Pancreas (tissue), 10 donors: Measurements from ENCODE around the gene GUCY1A2. TPM values are rescaled to one million over a fixed set of nuclear protein-coding genes. Genes with fewer than 3 reads are reported as not detected.

Source experiments
- ATAC-seq, 4 donors: fragments of 200-7000 bp; cut with Tn5 transposase; one replicate each; pipeline versions ENCODE4 v1.8.0 to v1.9.1; 2020; ENCODE audit warnings: mild to moderate bottlenecking in 4 of 4, moderate library complexity in 4 of 4
- DNase-seq, 6 donors: peaks; one replicate each; pipeline ENCODE4 v3.0.0-alpha.2; 2020
- FAIRE-seq: peaks from 2 replicates; lab custom pipeline; 2012; peaks lifted over from hg19 to GRCh38; lab: Jason Lieb, UNC
- H3K27ac ChIP-seq, 4 donors: fragments of 200-600 bp; sonication (generic); 1 replicate in 3 of 4; 2 replicates in 1 of 4; pipeline versions ENCODE4 v1.5.0 to v1.8.0; 2020
- H3K27me3 ChIP-seq, 4 donors: fragments of 200-600 bp; one replicate each; pipeline ENCODE4 v1.8.0; 2021
- H3K36me3 ChIP-seq, 3 donors: fragments of 200-600 bp; sonication (generic) in 1 of 3; one replicate each; pipeline versions ENCODE4 v1.5.0 to v1.8.0; 2020 to 2021
- H3K4me1 ChIP-seq, 3 donors: fragments of 200-600 bp; one replicate each; pipeline ENCODE4 v1.8.0; 2021
- H3K4me3 ChIP-seq, 4 donors: fragments of 200-600 bp; sonication (generic) in 2 of 4; one replicate each; pipeline versions ENCODE4 v1.5.0 to v1.8.0; 2020 to 2021
- H3K9me3 ChIP-seq, 4 donors: fragments of 200-600 bp; one replicate each; pipeline ENCODE4 v1.8.0; 2021
- WGBS, 2 donors: extraction: QIAGEN DNeasy Blood & Tissue Kit; methylation state at CpG; one replicate each; pipeline ENCODE4 v1.1.7; 2013; 5-methylcytosine and 5-hydroxymethylcytosine counted together
- intact Hi-C, 3 donors: fragments of 100-400 bp; cut with DNase I; formaldehyde crosslinking; loops; one replicate each; pipeline versions ENCODE4 v1.11.1 to v1.14.2; 2022
- polyA plus RNA-seq, 2 donors: library from polyadenylated mRNA; stranded (reverse); fragments of 200-250 nt; gene quantifications; one replicate each; pipeline ENCODE4 v1.2.3, GENCODE V29; 2013
- total RNA-seq, 6 donors: library from RNA; stranded (reverse); fragmentation: NEBNext Ultra II Directional in 4 of 6; extraction: Animal tissue kit (Norgen Biotek cat#: 25700) in 4 of 6; gene quantifications; one replicate each; pipeline versions ENCODE4 v1.2.1 to v1.2.4, GENCODE V29; 2021 to 2023
- TF ChIP-seq, protein P1 (sequence below), 4 donors: fragments of 200-600 bp; sonication (generic) in 3 of 4; IDR thresholded peaks; one replicate each; pipeline versions ENCODE4 v1.5.0 to v1.8.0; 2021; ENCODE audit warnings: antibody characterized with exemption in 4 of 4
- donor health status: healthy with polysubstance abuse.
- donor health status: DM: no; HTN: no; CAD: no; lungs with moderate emphysema.
- donor health status: DM: no; HTN: no; CAD: no.
- donor health status: control.
- donor health status: control.
- donor health status: Bipolar disorder and iron deficiency.
- donor health status: DM: yes; HTN: yes; CAD: no.
- donor health status: DM: no; HTN: no; CAD: no.
- donor health status: DM: no; HTN: no; CAD: no.
- donor health status: DM: yes; HTN: yes; CAD: no.

The GUCY1A2 gene
- total and polyA plus RNA-seq, 8 donors = 1.1 to 14.5 (median 7.9) TPM

DNA sequence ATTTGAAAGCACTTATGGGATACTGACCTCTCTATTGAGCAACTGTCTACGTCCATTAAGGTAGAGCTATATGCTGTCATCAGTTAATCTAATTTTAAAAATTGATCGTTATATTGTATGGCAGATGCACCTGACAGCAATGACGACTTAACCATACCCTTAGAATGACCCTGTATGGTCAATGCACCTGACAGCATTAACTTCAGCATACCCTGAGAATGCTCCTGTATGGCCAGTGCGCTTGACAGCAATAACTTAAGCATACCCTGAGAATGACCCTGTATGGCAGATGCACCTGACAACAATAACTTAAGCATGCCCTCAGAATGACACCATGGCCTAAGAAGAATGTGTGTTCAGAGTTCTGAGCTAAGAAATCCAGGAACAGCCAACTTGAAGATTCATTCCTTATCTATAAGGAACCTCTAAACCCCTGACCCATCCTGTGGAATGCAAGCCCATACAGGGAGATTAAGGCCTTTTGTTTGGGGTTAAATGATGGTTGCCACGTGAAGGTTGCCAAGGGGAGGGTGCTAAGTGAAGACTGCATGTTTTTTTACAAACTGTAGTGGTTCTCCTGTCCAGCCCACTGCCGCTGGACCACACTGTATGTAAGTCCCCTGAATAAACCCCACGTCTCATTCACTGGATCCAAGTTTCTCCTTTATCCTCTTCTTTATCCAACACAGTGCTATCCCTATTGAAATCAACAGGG lies 138.3 kb downstream of the GUCY1A2 start:
- H3K27me3 ChIP-seq = no peaks in the 10 kb centered on the region
- FAIRE-seq (no peak), ATAC-seq (no peak), DNase-seq (no peak)
- 57 to 80% methylated on average over 7 of the region's 7 CpGs for WGBS, 2 donors
- intact Hi-C loops = no loop called here
- TF ChIP-seq, protein P1, sequence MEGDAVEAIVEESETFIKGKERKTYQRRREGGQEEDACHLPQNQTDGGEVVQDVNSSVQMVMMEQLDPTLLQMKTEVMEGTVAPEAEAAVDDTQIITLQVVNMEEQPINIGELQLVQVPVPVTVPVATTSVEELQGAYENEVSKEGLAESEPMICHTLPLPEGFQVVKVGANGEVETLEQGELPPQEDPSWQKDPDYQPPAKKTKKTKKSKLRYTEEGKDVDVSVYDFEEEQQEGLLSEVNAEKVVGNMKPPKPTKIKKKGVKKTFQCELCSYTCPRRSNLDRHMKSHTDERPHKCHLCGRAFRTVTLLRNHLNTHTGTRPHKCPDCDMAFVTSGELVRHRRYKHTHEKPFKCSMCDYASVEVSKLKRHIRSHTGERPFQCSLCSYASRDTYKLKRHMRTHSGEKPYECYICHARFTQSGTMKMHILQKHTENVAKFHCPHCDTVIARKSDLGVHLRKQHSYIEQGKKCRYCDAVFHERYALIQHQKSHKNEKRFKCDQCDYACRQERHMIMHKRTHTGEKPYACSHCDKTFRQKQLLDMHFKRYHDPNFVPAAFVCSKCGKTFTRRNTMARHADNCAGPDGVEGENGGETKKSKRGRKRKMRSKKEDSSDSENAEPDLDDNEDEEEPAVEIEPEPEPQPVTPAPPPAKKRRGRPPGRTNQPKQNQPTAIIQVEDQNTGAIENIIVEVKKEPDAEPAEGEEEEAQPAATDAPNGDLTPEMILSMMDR (IDR thresholded peaks at IDR 0.05) = no peak
- no peak overlapping the region for H3K27ac ChIP-seq
- H3K4me1 ChIP-seq = no peaks in the 10 kb centered on the region
- H3K9me3 ChIP-seq = no peaks in the 10 kb centered on the region
- H3K4me3 ChIP-seq = no peak overlapping the region
- H3K36me3 ChIP-seq = no peaks in the 10 kb centered on the region

DNA sequence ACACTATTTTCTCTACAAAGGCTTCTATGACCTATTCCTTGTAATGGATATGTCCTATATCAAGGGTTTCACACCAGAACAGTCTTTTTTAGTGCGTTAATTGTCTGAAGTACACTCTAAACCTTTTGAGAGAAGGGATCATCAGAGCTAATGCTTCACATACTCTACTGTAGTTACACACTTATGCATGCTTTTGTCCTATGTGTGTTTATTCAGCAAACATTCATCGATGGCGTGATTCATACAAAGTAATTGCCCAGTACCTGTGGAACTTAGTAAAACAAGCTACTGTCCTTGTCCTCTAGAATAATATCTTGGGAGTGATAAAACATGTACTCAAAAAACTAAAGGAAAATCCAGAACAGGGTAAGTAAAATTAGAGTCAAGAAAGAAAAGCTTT lies 139.2 kb downstream of the GUCY1A2 start:
- 75 to 90% methylated on average over 3 of the region's 3 CpGs for WGBS, 2 donors
- ATAC-seq (no peak), FAIRE-seq (no peak)

DNA sequence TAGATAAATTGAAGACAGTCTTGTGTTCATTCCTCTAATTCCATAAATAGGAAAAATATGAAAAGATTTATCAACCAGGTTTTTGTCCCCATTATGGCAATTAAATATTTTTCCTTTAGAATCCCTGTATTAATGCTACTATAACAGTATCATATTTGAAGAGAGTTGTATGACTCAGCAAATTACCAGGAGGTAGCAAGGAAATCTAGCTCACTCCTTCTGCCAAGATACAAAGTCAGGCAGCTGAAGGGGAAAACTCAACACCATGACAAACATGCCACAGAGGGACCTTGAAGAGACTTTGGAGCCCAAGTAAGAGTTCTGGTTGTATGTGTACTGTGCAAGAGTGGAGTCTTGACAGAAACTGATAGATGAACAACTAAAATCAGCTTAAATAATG lies 143.3 kb downstream of the GUCY1A2 start:
- H3K36me3 ChIP-seq = no peaks in the 10 kb centered on the region
- no peaks in the 10 kb centered on the region for H3K4me1 ChIP-seq
- no peaks in the 10 kb centered on the region for H3K9me3 ChIP-seq
- DNase-seq (no peak), FAIRE-seq (no peak), ATAC-seq (no peak)
- intact Hi-C loops = no loop called here
- H3K27me3 ChIP-seq = no peaks in the 10 kb centered on the region
- TF ChIP-seq, protein P1 (IDR thresholded peaks at IDR 0.05) = no peak
- no peak overlapping the region for H3K27ac ChIP-seq
- no peak overlapping the region for H3K4me3 ChIP-seq

More for the DNA sequence above, 139.2 kb downstream of the GUCY1A2 start:
- no peak for DNase-seq
- Histone ChIP-seq H3K27ac (no peak overlapping the region), H3K27me3 (no peaks in the 10 kb centered on the region), H3K9me3 (no peaks in the 10 kb centered on the region), H3K4me1 (no peaks in the 10 kb centered on the region), H3K4me3 (no peak overlapping the region), H3K36me3 (no peaks in the 10 kb centered on the region)
- intact Hi-C loops = no loop called here
- TF ChIP-seq, protein P1 (IDR thresholded peaks at IDR 0.05) = no peak

DNA sequence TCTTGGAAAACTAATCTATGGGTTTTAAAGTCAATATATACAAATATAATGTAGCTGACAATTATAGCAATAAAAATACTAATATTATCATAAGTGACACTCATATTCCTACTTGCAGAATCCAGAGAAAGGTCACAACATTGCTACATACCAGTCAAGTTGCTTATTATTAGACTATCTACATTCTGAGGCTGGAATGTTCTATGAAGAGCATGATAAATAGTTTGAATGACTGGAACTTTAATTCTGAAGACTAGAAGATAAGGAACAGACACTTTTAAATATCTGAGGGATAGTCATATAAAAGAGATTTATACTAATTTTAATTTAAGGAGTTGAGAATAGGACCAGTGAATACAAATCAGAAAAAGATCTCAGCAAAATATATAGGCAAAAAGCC lies 146.0 kb downstream of the GUCY1A2 start:
- no peak overlapping the region for H3K4me3 ChIP-seq
- FAIRE-seq (no peak), DNase-seq (no peak), ATAC-seq (no peak)
- intact Hi-C loops = no loop called here
- no peak overlapping the region for H3K27ac ChIP-seq
- TF ChIP-seq, protein P1 (IDR thresholded peaks at IDR 0.05) = no peak
- H3K27me3 ChIP-seq = no peaks in the 10 kb centered on the region
- H3K9me3 ChIP-seq = no peaks in the 10 kb centered on the region
- H3K36me3 ChIP-seq = no peaks in the 10 kb centered on the region
- no peaks in the 10 kb centered on the region for H3K4me1 ChIP-seq

DNA sequence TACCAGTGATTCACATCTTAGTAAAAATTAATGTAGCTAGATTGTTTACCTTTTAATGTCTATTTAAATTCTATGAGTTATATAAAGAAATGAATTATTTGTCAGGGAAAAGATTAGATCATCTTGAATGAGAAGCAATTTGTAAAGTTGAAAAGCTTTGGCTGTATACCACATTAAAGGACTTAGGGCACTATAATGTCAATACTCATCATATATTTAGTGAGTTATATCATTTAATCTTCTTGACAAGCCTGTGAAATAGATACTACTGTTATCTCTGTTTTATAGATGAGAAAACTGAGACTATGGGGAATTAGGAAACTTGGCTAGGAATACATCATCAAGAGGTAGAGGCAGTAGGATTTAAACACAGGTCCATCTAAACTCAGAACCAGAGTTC lies 160.1 kb downstream of the GUCY1A2 start:
- Histone ChIP-seq H3K36me3 (no peaks in the 10 kb centered on the region), H3K4me3 (no peak overlapping the region), H3K27me3 (no peaks in the 10 kb centered on the region), H3K4me1 (no peaks in the 10 kb centered on the region), H3K9me3 (no peaks in the 10 kb centered on the region), H3K27ac (no peak overlapping the region)
- ATAC-seq (no peak), FAIRE-seq (no peak), DNase-seq (no peak)
- intact Hi-C loops = no loop called here
- TF ChIP-seq, protein P1 (IDR thresholded peaks at IDR 0.05) = no peak
